HG02943 (cell line): ENCODE measurements around the gene POU2F1.

ENCODE experiments used
- ATAC-seq: cut with Tn5 transposase; IDR thresholded peaks from one replicate; pipeline ENCODE4 v1.9.1; 2021; ENCODE audit warnings: mild to moderate bottlenecking, low read depth, moderate library complexity; ENCODE audit not compliant: unreplicated experiment

POU2F1 gene

GRCh38 chr1:167408355-167408754, 187.7 kb downstream of the POU2F1 start:
- ATAC-seq, result no peak

GRCh38 chr1:167409183-167409582, 188.5 kb downstream of the POU2F1 start:
- ATAC-seq, result no peak

DNA sequence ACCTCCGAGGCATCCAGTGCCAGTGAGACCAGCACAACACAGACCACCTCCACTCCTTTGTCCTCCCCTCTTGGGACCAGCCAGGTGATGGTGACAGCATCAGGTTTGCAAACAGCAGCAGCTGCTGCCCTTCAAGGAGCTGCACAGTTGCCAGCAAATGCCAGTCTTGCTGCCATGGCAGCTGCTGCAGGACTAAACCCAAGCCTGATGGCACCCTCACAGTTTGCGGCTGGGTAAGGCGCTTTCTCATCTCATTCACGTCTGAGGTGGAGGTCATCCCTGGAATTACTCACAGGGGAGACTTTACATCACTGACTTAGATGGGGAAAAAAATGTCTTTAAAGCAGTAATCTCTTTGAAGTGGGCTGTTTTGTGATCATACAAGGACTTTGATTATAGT, 191.4 kb downstream of the POU2F1 start:
- ATAC-seq, result no peak

DNA sequence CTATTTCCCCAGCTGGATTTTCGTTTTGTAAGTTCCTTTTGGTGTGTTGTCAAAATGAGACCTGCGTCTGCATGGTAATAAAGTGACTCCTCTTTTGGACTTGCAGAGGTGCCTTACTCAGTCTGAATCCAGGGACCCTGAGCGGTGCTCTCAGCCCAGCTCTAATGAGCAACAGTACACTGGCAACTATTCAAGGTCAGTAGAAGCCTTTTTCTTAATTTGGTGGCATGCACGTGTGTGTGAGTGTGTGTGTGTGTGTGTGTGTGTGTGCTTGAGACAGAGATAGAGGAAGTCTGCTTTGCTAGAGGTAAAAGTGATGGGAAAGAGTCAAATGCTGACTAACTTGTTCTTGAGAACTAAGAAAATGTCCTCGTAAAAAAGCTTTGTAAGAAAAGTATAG, 192.2 kb downstream of the POU2F1 start:
- no peak for ATAC-seq

DNA sequence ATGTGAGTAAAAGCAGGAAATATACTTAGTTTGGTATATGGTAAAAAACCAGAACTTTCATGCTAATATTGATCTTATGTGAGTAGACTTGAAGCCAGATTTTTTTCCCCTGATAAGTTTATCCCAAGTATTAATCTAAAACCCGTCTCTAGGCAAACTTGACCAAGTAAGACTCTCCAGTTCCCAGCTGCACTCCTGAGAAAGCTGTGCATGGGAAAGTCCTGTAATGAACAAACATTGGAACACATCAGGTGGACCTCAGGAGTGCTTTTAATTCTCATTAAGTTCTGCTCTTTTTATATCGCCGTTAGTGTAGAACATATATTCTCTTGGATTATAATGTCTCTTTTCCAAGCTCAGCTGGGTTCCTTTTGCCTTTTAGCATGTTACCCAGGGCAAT, 192.6 kb downstream of the POU2F1 start:
- ATAC-seq, result no peak

DNA sequence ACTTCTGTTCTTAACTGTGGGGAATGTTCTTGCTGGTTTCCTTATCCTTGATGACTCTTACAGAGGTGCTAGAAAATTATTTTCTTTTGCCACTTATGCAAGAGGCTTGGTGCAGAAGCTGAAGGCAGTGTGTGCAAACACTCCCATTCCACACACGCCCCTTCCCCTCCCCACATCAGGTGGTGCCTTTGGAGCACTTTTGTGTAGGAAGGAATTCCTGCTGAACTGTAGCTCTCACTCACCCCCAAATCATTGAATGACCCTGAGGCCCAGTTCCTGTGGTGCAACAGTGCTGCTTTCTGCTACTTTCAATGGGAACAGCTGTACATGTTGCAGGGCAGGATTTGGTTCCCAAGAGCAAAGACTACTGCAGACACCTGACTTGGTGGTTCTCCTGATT, 195.8 kb downstream of the POU2F1 start:
- no peak for ATAC-seq

DNA sequence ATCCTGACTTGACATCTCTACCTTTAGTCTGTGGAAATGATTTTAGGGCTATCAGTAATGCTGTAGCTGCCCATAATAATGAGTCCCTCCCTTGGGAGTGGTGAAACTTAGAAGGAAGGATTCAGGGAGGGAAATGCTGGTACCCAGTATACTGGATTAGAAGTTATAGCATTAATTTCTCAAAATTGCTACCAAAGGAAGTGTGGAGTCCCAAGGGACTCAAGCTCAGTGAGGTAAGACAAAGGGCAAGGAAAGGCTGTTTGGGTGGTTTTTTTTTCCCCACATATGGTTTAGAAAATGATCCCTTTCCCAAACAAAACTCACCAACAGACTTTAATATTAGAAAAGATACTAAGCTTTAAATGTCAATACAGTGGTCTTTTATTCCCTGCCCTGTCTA, 197.7 kb downstream of the POU2F1 start:
- no peak for ATAC-seq

DNA sequence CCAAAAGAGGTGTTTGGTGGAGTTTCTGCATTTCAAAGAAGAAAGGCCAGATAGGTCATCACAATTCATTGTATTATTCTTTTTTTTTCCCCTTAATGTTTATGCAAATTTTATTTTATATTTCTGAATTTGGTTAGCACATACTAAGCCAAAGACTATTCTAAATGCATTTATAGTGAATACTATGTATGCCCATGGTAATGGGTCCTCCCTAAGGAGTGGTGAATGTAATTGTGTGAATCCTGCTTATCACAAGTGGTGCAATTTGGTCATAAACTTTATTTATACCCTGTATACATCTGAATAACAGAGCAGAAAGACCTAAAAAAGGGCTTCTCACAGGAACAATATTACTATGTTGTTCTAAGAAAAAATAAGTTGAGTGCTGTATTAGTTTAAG, 198.6 kb downstream of the POU2F1 start:
- ATAC-seq, result no peak

DNA sequence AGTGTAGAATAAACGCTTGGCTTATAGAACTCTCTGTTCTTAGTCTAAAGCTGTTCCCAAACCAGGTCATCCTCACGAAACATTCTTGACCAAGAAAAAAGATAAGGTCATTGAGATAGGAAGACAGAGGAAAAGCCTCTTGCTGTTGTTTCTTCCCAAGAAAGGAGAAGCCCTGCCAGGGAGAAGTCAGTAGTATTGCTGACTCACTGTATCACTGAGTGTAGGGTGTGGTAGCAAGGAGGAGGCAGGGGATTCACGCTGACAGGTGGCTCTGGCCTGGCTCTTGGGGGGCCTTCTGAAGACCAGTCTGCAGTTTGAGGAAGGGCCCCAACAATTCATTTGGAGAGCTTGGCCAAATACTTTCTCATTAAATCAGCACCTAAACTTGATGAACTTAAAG, 199.8 kb downstream of the POU2F1 start:
- no peak for ATAC-seq

GRCh38 chr1:167423684-167424619, 203.3 kb downstream of the POU2F1 start:
- no peak for ATAC-seq

DNA sequence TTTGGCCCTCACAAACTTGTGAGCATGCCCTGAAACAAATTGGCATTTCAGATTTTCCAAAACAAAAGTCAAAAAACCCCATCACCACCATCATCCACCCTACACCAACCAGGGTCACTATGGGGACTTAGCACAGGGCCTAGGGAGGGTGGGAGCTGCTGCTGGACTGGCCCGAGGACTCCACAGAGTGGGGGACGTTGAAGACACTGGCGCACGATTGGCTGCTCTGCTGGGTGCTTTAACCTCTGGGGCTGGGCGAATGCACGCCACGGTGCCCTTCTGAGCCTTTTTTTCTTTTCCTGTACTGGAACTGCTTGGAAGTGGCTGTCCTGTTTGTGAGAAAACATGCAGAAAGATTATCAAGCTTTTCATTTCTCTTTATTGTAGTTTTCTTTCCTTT, 204.8 kb downstream of the POU2F1 start:
- ATAC-seq, result no peak

DNA sequence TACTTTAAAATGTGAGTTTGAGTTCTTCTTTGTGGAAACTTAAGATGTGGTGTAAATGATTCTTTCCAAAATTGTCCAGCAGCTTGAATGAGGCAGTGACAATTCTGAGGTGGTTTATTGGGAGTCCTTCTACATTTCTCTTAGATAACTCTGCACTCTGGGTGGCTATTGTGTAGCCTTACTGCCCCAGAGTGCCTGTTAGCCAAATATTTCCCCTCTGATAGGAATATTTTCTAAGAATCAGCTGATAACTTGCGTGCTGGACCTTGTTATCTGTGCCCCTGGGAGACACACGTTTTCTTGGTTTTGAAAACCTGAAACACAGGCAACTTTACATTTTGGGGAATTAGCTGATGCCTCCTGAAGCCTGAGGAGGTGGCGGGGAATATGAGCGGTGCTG, 206.0 kb downstream of the POU2F1 start:
- ATAC-seq, result no peak

DNA sequence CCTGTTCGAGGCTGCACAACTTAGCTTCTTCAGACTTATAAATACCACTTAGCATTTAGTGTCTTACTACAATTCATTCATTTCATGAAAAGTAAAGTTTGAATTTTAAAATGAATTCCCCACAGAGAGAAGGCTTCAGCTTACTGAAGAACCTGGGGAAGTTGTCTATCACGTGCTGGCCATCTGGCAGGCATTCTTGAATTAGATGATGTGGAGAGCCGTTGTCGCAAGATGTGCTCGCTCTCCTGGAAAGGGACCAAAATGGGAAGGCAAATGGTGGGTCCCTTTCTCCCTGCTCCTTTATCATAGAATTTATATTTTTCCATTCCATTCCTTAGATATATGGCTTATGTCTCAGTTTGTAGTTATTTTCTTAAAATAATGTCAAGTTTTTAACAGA, 207.2 kb downstream of the POU2F1 start:
- no peak for ATAC-seq

GRCh38 chr1:167428395-167428794, 207.7 kb downstream of the POU2F1 start:
- no peak for ATAC-seq

GRCh38 chr1:167429612-167430011, 208.9 kb downstream of the POU2F1 start:
- no peak for ATAC-seq

DNA sequence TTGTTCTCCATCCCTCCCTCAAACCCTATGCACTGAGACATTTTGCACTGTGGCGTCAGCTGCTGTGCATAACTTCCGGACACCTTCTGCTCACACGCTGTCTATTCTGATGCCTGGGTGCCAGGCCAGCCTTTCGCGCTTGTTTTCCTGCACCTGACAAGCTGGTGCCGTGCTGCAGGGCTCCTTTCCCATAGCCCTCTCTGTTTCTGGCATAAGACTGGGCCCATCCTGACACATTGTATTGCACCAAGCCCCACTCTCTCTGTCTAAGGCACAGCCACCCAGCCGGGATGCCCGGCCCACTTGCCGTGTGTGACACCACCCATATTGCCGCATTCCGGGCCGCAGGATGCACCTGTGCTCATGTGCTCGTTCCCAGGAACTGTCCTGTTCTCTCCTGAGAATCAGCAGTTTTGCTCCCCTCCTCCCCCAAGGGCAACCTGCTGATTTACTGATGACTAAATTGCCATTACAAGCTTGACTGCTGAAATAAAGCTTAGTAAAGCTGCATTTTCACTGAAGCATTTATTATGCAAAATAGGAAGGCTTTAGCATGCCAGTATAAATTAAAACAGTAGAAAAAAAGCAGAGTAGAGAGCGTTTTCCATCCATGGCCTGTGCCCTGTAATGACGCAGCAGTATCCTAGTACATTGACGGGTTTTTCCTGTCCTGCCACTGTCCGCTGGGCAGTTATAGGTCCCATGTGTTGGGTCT, 209.6 kb downstream of the POU2F1 start:
- no peak for ATAC-seq

GRCh38 chr1:167430849-167431242, 210.2 kb downstream of the POU2F1 start:
- no peak for ATAC-seq

GRCh38 chr1:167431261-167431908, 210.7 kb downstream of the POU2F1 start:
- no peak for ATAC-seq

GRCh38 chr1:167431909-167432650, 211.4 kb downstream of the POU2F1 start:
- no peak for ATAC-seq

GRCh38 chr1:167432780-167433179, 212.1 kb downstream of the POU2F1 start:
- no peak for ATAC-seq

DNA sequence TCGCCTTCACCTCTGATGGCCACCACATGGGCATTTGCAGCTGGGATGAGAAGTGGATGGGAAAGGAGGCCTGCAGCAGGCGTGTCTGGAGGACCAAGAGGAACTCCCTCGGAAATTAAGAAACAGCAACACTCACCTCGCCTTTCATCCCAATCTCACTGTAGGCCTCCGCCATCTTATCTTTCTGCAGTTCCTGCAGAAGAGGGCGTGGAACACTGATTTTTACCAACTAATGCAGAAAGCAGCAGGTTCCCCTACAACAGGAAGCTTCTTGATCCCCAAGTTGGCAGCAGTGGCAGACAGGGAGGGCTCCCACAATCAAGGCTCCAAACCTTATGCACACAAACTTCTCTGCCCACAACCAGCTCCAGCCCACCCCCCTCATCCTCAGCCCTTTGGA, 213.2 kb downstream of the POU2F1 start:
- no peak for ATAC-seq
